OCI-LY1 (cell line): Measurements from ENCODE around the gene COPE.

Experiments used
- H2AFZ ChIP-seq: fragments of 200-600 bp; sonication (generic), shearing (Covaris generic); 2 replicates; pipeline ENCODE4 v1.6.0; 2014; ENCODE audit warnings: antibody characterized with exemption, mild to moderate bottlenecking, low read length
- H3F3A ChIP-seq: fragments of 200-600 bp; sonication (generic), shearing (Covaris generic); 2 replicates; pipeline ENCODE4 v1.6.0; 2014; ENCODE audit warnings: mild to moderate bottlenecking, antibody characterized with exemption, low read length, moderate library complexity; ENCODE audit not compliant: insufficient read depth
- H3K27ac ChIP-seq: fragments of 200-600 bp; sonication (generic); 2 replicates; pipeline ENCODE4 v1.5.1; 2014; ENCODE audit warnings: low read length, mixed run types, mild to moderate bottlenecking, low read depth; ENCODE audit not compliant: poor library complexity, severe bottlenecking
- H3K27me3 ChIP-seq: fragments of 200-600 bp; sonication (generic); 2 replicates; pipeline ENCODE4 v1.6.0; 2014; ENCODE audit warnings: antibody characterized with exemption, mild to moderate bottlenecking, low read length, moderate library complexity; ENCODE audit not compliant: insufficient read depth
- H3K36me3 ChIP-seq: fragments of 200-600 bp; sonication (generic); 2 replicates; pipeline ENCODE4 v1.6.1; 2014; ENCODE audit warnings: mild to moderate bottlenecking, antibody characterized with exemption, low read length, moderate library complexity, mixed read lengths; ENCODE audit not compliant: insufficient read depth
- H3K4me1 ChIP-seq: fragments of 200-600 bp; sonication (generic); 2 replicates; pipeline ENCODE4 v1.5.1; 2014; ENCODE audit warnings: mild to moderate bottlenecking, low read length, moderate library complexity; ENCODE audit not compliant: insufficient read depth, severe bottlenecking
- H3K4me2 ChIP-seq: fragments of 200-600 bp; sonication (generic), shearing (Covaris generic); 2 replicates; pipeline ENCODE4 v1.6.1; 2014; ENCODE audit warnings: low read length
- H3K4me3 ChIP-seq: fragments of 200-600 bp; sonication (generic); 2 replicates; pipeline ENCODE4 v1.5.1; 2014; ENCODE audit warnings: low read length, low read depth, mild to moderate bottlenecking, mixed read lengths; ENCODE audit not compliant: poor library complexity, severe bottlenecking
- H3K79me2 ChIP-seq: fragments of 200-600 bp; shearing (Covaris generic); 2 replicates; pipeline ENCODE4 v1.6.1; 2016; ENCODE audit warnings: mixed run types, low read length, mixed read lengths; ENCODE audit not compliant: insufficient read depth
- H3K9ac ChIP-seq: fragments of 200-600 bp; sonication (generic), shearing (Covaris generic); 2 replicates; pipeline ENCODE4 v1.6.1; 2014; ENCODE audit warnings: mild to moderate bottlenecking, low read length, mixed read lengths
- H3K9me2 ChIP-seq: fragments of 200-600 bp; sonication (generic), shearing (Covaris generic); 2 replicates; pipeline ENCODE4 v1.6.1; 2014; ENCODE audit warnings: low read depth, mild to moderate bottlenecking, low read length, mixed read lengths
- H3K9me3 ChIP-seq: fragments of 200-600 bp; shearing (Covaris generic); 2 replicates; pipeline ENCODE4 v1.6.1; 2014; ENCODE audit warnings: low read length, mixed read lengths
- H4K20me1 ChIP-seq: fragments of 200-600 bp; sonication (generic), shearing (Covaris generic); 2 replicates; pipeline ENCODE4 v1.6.0; 2016; ENCODE audit warnings: mild to moderate bottlenecking, low read length; ENCODE audit not compliant: insufficient read depth
- EZH2 ChIP-seq: fragments of 200-600 bp; sonication (generic), shearing (Covaris generic); IDR thresholded peaks from 2 replicates; pipeline ENCODE4 v1.8.0; 2017; ENCODE audit warnings: borderline replicate concordance, mixed run types, mild to moderate bottlenecking, antibody characterized with exemption, low read length, moderate library complexity, mixed read lengths
- TF ChIP-seq, protein P1 (sequence below): fragments of 200-600 bp; sonication (generic), shearing (Covaris generic); IDR thresholded peaks from 2 replicates; pipeline ENCODE4 v1.5.1; 2017; ENCODE audit warnings: mild to moderate bottlenecking, antibody characterized with exemption, low read length, moderate library complexity, mixed read lengths

COPE gene

DNA sequence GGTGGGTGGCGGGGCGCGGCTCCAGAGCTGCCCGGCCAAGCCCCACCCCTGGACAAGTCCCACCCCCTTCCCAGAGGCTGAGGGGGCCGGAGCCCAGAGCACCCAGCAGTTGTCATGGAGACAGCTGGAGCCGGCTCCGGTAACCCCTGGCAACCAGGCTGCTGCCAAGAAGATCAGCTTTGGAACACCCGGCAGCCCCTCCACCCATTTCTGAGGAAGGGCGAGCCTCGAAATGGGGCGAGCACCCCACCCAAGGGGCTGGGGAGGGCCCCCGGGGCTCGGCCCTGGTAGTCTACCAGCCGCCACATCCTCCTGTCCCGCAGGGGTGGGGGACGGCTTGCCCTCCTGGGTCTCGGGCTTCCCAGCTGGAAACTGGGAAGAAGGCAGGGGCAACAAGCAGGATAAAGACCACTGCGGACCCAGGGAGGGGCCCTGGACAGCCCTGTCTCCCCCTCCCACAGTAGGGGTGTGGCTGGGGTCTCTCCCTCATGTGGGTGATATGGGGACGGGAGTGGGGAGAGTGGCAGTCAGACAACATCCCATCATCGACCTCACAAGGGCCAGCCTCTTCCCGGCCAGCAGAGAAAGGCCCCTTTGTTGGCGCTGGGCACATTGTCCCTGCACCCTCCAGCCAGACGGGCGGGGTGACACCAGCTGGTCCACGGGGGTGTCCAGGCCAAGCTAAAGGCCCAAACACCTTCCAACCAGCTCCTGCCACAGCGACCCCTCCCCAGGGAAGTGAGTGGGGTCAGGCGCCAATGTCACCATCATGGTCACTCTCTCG, 24.7 kb downstream of the COPE start:
- Histone ChIP-seq H3K27me3 (no peaks in the 10 kb centered on the region), H3K4me1 (no peaks in the 10 kb centered on the region), H3K4me3 (no peak overlapping the region), H3K9me3 (no peaks in the 10 kb centered on the region), H3K27ac (no peak overlapping the region), H3K36me3 (peaks cover 5% of the 10 kb centered on the region; the same call in 1 of the 2 replicates), H3F3A (no peaks in the 10 kb centered on the region), H4K20me1 (no peaks in the 10 kb centered on the region), H3K9me2 (no peaks in the 10 kb centered on the region), H3K9ac (no peak overlapping the region), H3K4me2 (no peak overlapping the region), H2AFZ (no peak overlapping the region), H3K79me2 (no peaks in the 10 kb centered on the region)
- TF ChIP-seq, protein P1, sequence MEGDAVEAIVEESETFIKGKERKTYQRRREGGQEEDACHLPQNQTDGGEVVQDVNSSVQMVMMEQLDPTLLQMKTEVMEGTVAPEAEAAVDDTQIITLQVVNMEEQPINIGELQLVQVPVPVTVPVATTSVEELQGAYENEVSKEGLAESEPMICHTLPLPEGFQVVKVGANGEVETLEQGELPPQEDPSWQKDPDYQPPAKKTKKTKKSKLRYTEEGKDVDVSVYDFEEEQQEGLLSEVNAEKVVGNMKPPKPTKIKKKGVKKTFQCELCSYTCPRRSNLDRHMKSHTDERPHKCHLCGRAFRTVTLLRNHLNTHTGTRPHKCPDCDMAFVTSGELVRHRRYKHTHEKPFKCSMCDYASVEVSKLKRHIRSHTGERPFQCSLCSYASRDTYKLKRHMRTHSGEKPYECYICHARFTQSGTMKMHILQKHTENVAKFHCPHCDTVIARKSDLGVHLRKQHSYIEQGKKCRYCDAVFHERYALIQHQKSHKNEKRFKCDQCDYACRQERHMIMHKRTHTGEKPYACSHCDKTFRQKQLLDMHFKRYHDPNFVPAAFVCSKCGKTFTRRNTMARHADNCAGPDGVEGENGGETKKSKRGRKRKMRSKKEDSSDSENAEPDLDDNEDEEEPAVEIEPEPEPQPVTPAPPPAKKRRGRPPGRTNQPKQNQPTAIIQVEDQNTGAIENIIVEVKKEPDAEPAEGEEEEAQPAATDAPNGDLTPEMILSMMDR, result no peak
- no peak for TF ChIP-seq EZH2

GRCh38 chr19:18893587-18894253, 25.5 kb downstream of the COPE start:
- no peaks in the 10 kb centered on the region for H3K9me2 ChIP-seq
- no peaks in the 10 kb centered on the region; the same call in 1 of the 2 replicates for H3K36me3 ChIP-seq
- H3K9ac ChIP-seq, result no peak overlapping the region
- no peak overlapping the region for H3K4me3 ChIP-seq
- no peaks in the 10 kb centered on the region for H3K9me3 ChIP-seq
- TF ChIP-seq, protein P1, result no peak
- no peak for TF ChIP-seq EZH2
- H3K27ac ChIP-seq, result no peak overlapping the region
- H3K79me2 ChIP-seq, result no peaks in the 10 kb centered on the region
- H4K20me1 ChIP-seq, result no peaks in the 10 kb centered on the region
- H3F3A ChIP-seq, result no peaks in the 10 kb centered on the region
- H3K27me3 ChIP-seq, result no peaks in the 10 kb centered on the region
- H2AFZ ChIP-seq, result no peak overlapping the region
- no peaks in the 10 kb centered on the region for H3K4me1 ChIP-seq
- H3K4me2 ChIP-seq, result no peak overlapping the region

- H3K27ac ChIP-seq, result no peak overlapping the region
- no peaks in the 10 kb centered on the region for H3K79me2 ChIP-seq
- H3F3A ChIP-seq, result no peaks in the 10 kb centered on the region
- no peak overlapping the region for H3K4me3 ChIP-seq
- peaks cover 8% of the 10 kb centered on the region for H3K27me3 ChIP-seq
- TF ChIP-seq EZH2, result no peak
- TF ChIP-seq, protein P1, result no peak
- H3K36me3 ChIP-seq, result no peaks in the 10 kb centered on the region
- no peaks in the 10 kb centered on the region for H3K4me1 ChIP-seq
- no peaks in the 10 kb centered on the region for H3K9me2 ChIP-seq
- H4K20me1 ChIP-seq, result no peaks in the 10 kb centered on the region
- H3K9ac ChIP-seq, result no peak overlapping the region
- no peaks in the 10 kb centered on the region for H3K9me3 ChIP-seq
- no peak overlapping the region for H2AFZ ChIP-seq
- no peak overlapping the region for H3K4me2 ChIP-seq
Measured at GRCh38 chr19:18889949-18890745, 29.0 kb downstream of the COPE start.
